Activated CD8-positive, alpha-beta memory T cell treated with anti-CD3 and anti-CD28 coated beads, Interleukin-2, amount 50 U/mL, for 24 hours (primary cell): Measurements from ENCODE around the gene EDA.

Experiments
- DNase-seq: peaks from one replicate; pipeline ENCODE4 v3.0.0-alpha.2; 2020; ENCODE audit errors: extremely low read depth

The EDA gene

DNA sequence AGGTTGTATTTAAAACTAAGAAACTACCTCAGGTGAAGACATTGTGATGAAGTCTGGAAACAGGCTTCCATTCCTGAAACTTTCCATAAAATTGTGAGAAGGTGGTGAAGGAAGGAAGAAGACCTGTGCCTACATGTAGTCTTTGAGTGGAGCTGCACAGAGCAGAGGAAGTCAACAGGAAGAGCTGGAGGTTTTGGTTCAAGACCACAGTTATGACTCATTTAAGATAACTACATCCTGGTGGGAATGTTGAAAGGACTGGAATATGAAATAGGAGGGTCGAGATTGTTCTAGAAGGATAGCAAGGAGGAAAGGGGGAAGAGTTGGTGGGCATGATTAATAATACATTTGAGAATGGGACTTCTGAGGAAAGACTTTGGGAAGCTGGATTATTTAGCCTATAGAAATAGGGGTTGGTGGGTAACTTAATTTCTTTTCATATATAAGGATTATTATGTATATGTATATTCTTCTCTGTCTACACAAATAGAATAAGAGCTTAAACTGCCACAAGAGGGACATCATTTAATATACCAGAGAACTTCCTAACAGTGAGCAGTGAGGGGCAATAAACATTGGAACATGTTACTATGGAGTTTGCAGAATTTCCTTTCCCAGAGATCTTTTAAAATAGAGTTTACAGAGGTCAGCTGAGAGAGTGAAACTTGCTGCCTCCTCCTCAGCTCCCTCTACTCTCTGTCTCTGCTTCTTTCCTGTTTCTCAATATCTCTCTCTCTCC, 410.4 kb downstream of the EDA start:
- no peak for DNase-seq

DNA sequence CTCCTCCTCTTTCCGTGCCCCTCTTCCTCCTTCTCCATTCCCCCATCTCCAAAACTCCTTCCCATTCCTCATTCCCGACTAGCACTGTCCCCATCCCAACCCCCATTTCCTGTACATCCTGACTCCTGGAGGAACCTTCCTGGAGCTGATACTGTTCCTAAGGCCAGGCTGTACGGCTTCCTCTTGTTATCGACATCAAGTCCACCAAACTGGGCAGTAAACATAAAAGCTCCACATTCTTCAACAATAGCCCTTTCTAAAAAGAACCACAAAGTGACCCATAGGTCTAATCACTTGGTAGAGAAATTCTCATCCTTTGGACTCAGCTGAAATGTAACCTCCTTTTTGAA, 410.9 kb downstream of the EDA start:
- no peak for DNase-seq

DNA sequence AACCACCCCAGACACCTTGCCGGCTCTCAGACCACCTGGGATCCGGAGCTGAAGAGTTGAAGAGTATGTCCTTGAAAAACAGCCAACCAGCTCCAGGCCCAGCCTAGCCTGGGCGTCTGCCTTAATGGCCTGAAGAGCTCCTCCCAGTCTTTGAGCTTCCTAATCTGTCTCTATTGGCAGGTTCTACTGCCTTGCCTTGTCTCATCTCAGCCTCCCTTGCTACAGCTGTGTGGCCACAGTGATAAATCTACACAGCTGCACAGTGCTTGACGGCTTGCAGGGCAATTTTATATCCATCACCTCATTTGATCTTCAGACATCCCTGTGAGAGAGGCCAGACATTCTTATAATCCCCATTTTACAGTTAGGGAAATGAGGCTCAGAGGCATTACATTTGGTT, 413.9 kb downstream of the EDA start:
- DNase-seq: no peak

DNA sequence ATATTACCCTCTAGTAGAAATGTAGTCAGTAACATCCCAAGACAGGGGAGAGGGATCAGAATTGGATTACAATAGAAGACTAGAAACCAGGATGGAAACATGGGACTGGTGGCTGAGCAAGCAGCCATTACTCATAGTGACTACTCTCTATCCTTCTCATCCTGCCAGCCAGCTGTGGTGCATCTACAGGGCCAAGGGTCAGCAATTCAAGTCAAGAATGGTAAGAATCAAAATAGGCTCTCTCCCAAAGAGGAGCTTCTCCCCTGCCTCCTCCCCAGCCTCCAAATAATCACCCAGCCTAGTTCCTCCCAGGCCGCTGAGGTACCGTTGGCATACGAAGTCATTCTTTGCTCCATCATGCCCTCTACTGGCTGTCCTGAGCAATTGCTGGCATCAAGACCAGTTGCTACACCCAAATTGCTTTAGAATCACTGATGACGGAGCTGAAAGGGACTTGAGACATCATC, 414.4 kb downstream of the EDA start:
- no peak for DNase-seq

DNA sequence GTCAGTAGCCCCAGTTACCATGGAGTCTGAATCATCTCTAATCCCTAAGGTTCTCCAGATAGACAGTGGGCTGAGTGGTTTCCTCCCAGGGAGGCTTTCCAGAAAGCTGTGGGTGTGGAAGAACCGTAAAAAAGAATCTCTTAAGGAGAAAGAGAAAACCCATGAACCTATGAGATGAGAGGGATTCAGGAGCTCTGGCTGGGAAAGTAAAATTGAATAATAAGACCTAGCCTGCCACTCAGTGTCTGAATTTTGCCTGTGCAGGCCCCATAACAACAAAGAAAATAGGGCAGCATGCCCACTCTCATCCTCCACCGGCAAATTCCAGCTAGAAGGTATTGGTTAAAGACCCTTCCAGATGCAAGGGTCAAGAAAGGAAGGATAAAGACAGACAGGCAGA, 416.9 kb downstream of the EDA start:
- no peak for DNase-seq

DNA sequence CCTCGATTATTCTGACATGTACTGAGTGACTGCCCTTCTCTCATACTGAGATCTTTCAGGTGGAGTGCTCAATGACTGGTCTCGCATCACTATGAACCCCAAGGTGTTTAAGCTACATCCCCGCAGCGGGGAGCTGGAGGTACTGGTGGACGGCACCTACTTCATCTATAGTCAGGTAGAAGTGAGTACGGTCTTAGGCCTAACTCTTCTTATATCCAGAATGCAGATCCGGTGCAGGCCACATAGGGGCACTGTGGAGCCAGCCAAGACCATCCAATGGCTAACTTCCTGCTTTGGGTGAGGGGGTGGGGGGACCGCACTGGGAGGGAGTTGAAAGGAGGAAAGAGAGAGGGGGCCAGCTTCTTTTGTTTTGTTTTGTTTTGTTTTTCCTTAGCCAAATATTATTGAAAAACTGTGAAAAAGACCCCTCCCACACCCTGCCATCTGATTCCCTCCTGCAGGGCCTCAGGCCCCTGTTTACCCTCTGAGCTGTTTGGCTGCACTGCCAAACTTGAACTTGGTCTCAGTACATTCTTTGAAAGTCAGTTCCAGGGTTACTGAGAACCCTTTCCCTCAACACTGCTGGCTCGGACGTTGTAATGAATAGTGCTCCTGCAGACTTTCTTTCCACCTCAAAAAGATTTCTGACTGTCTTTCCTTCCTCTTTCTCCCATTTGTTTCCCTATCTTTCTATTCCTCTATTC, 417.6 kb downstream of the EDA start:
- no peak for DNase-seq

DNA sequence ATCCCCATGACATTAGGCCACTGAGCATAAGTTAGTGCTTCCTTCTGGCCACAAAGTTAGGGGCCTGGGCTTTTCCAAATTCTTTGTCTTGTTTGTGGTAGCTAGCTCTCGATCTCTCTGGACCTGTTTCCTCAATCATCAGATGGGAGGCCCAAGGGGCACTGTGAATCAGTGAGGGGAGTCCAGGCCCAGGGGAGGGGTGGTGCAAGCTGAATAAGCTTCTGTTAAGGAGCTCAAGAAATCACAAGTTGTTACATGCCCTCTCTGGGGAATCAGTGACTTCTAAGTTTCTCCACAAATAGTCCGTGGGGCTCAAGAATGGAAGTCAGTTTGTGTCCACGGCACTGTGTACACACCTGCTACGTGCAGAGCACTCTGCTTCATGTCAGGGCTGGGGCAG, 418.7 kb downstream of the EDA start:
- no peak for DNase-seq

DNA sequence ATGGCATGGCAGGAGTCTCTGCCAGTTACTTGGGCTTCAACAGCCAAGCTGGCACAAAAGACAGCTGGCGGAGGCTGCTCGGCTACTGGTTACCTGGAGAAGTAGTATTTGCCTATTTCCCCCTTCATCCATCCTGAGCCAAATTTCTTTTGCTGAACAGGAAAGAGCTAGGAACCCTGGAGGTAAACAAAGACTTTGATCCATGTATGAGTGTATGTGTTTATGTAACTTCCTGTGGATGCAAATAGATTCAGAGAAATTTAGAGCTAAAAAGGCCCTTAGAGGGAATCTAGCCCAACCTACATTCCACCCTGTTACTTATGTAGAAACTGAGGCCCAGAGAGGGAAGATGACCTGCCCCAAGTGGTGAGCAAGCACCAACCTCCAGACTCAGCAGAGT, 422.6 kb downstream of the EDA start:
- no peak for DNase-seq

DNA sequence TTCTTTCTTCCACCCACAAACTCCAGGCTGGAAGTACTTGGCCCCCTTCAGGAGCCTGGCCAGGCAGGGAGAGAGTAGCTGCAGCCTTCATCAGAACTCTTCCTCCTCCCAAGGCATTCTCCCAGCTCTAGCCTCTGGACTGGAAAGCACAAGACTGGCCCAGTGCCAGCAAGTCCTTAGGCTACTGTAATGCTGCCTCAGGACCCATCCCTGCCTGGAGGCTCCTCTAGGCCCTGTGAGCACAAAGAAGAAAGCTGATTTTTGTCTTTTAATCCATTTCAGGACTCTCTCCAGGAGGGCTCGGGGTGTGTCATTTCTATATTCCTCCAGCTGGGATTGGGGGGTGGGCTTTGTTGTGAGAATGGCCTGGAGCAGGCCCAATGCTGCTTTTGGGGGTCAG, 423.0 kb downstream of the EDA start:
- no peak for DNase-seq

DNA sequence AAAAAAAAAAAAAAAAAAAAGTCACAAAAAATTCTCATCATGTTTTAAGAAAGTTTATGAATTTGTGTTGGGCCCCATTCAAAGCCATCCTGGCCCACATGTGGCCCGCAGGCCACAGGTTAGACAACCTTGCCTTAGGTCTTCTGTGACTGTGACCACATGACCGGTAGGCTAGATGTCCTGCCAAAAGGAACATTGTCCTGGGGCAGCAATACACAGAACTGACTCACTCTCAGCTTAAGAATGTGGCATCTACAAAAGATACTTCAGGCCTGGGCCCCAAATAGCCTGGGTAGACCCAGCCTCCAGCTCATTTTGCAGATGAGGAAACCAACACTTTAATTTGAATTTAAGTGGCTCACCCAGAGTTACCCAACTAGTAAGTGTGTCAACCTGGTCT, 423.8 kb downstream of the EDA start:
- no peak for DNase-seq

DNA sequence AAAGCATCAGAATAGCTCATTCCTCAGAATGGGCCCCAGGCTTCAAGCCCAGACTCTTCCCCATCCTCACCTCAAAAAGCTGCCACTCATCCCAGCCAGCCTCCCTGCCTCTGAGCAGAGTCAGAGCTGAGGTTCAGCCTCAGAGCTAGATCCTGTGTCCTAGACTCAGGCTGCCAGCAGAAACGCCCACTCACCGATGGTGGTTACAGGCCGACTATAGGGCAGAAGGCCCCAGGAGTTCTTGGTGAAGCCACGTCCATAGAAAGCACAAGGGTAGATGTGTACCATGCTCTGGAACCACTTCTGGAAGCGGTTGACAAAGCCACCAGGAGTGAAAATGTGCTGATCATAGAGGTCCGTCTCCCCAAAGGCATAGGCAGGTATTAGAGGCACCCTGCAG, 426.1 kb downstream of the EDA start:
- DNase-seq: no peak

DNA sequence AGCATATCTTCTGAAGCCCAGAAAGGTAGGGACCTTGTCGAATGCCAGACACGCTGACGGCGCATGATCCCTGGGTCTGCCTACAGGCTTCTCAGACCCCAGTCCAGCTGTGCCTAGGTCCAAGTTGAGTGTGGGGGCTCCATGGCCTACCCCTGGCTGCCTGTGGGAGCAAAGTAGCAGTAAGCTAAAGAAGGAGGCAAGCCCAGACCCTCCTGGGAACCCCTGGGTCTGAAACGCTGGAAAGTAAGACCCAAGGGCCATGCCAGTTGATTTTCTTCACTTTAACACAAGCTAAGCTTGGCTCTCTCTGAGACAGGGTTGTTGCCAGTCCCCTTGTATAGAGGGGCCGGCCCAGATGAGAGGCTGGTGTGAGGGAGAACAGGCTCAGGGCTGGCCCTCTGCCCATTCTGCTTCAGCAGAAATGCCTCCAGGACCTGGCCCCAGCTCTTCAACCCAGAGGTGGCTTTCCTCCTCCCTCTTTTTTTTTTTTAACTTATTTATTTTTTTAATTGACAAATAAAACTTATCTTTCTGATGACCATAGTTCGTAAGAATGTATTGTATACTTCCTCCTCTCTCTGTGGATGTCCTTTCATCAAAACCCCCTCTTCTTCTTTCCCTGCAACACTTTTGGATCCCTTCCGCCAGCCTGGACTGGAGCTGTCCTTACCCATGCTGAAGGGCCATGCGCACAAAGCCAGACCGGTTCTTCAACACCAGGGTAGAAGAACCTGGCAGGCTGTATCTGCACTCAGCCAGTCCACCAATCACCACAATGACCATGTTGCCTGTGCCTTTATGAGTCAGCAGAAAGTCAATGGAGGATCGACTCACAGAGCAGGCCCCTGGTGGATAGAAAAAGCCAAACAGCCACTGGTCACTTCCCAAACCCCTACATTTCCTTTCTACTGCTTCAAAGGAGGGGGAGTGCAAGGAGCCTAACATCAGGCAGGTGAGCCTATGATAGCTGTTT, 426.8 kb downstream of the EDA start:
- no peak for DNase-seq

DNA sequence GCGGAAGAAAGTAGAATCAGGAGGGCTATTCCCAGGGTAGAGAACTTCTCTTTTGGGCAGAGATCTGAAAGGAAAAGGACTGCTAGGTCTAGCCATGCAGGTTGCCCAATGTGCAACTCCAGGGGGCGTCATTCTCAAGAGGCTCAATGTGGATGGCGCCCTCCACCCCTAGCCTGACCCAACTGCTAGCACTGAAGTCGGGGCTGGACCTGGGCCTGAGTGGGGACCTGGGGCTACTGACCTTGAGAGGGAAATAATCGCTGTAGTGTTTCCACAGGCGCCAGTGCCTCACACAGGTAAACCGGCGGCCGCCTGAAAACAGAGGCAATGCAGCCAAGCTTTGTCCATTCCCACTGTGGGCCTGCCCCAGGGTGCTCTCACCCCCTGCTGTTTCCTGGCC, 427.8 kb downstream of the EDA start:
- DNase-seq: no peak

DNA sequence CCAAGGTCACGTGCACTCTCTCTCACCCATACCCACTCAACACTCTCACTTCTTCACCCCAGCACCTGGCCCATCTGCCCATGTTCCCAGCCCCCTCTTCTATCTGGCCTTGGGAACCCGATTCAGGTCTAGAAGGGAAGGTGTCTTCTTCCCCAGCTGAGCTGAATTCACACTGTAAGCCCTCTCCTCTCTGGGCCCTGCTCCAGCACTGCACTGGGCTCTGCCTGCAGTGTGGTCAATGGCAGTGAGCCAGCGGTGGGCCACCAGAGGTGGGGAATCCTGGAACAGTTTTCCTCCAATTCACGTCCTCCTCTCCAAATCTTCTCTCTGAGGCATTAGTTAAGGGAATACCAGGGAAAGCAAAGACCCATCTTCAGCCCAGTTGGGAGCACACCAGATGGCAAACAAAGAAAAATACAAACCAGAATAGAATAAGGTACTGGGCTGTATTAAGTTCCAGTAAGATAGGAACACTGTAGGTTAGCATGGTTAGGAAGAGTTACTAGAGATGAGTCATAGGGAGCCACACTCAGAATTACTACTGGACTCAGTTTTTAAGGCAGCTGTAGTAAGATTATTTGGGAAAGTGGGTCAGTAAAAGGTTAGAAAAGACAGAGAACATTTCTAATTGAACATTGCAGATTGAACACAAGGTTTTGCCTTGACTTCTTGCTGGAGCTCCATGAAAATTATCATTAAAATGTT, 428.8 kb downstream of the EDA start:
- DNase-seq: no peak

DNA sequence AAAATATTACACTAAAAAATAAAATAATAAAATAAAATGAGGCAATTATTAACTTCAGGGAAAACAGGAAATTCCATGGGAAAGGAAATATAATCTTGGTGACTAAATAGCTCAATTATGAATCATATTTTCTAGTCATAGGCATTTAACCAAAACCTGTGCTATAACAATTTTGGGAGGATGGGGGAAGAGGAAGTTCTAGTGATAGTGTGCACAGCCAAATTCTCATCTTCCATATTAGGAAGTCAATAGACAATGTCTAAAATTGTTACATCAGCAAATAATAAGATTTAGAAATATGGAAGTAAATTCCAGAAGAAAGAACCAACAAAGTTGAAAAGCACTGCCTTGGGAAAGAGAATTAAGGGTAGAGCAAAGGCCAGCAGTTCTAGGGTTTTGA, 431.1 kb downstream of the EDA start:
- DNase-seq: no peak

DNA sequence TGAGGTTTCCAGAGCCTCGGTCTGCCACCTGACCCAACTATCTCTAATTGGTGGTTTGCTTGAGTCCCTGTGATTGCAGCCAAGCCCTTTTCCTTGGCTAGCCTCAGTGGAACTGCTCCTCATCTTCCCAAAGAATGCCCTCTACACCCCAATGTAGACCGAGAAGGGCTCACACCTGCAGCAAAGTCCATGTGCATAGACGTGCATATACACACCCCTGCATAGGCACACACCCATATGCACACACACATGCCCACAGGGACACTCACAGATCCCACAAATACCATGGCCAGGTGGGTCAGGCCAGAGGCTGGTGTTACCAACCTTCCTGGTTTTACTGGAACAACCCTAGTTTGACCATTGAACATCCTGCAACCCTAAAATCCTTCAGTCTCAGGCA, 433.5 kb downstream of the EDA start:
- DNase-seq: no peak

DNA sequence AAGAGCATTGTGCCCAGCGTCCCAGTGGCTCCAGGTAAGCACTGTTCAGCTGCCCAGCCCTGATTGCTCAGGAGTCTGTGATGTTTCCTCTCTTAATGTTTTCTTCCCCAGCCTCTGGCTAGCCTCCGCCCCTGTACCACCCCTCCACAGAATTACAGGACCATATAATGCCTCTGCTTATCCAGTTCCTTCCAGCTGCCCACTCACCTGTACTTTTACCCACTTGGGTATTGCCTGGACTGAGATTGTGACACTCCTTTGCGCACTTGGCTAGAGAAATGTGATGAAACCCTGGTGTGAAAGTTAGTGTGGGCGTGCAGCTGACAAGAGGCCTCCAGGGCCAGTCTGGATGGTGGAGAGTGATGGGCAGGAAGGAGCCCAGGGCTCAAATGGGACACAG, 434.0 kb downstream of the EDA start, which contains the start of gene AWAT2:
Gene AWAT2, minus strand, starts transcription at position 14 of the 400 bp plus-strand sequence. Its CDS starts 6 bp downstream, at position 8.
- DNase-seq: no peak

DNA sequence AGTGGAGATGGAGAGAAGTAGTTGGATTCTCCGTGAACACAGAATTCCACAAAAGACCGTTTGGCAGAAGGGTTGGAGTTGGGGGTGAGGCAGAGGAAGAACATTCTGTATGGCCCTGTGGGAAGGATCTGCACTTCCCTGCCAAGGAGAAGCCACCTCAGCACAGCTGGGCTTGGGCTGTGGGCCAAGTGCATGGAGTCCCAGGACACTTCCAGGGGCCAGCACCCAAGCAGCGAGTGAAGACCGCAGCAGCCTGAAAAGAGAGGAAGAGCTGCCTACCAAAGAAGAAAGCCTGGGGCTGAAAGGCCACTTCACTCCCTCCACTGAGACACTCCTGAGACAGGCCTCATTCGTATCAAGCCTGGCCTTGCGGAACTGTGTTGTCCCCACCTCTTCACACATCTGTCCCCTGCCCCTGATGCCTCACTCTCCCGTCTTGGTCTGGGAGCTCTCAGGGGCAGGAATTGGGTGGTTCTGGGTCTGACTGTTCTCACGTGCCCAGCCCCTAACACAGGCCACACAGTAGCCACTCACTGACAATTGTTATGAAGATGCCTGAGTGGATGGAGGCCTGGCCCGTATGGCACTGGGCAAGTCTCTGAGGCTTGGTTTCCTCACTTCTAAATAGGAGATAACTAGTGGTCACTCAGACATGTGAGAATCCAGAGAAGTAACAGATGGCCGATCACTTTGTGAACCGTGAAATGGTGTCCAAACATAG, 437.1 kb downstream of the EDA start:
- DNase-seq: no peak

DNA sequence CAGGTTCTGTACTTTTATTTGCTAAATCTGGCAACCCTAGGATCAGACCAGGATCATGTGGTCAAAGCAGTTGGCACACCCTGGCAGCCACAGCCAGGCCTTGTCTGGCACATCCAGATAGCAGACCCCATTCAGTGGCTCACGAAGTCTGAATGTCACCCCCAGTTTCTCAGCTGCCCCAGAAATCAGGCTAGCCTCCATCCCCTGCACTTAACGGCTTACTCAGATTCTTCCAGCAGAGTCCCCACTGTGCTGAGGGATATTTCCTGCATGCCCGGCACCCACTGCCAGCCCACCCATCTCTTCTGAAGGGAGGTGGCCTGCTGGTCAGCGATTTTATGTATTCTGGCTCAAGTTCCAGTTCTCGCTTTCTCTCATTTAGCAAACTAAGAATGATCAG, 438.5 kb downstream of the EDA start:
- no peak for DNase-seq

DNA sequence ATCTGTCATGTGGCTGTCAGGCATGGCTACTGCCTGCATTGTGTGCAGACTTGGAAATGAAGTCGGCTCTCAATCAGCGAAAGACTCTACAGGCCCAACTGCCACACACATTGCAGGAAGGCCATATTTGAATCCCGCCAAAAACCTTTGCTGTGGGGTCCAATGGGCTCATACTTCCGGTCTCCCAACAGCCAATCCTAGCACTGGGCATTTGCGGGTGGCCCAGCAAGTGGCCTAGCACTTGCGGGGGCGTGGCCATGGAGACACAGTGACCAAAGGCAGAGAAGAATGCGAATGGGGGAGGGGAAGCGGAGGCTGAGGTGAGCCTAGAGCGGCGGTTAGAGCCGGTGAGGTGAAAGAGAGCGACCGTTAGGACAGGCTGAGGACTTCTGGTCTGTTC, 446.2 kb downstream of the EDA start, which contains the start of gene OTUD6A:
Gene OTUD6A, plus strand, starts transcription at position 382 of the 400 bp plus-strand sequence. CDS start 68 bp downstream, outside the sequence.
- no peak for DNase-seq
